Keratinocyte (primary cell): ENCODE data around the gene ZNF24.

ENCODE experiments used
- EZH2 ChIP-seq: IDR thresholded peaks from one replicate; pipeline ENCODE4 v1.6.1; 2012; ENCODE audit warnings: inconsistent platforms, mild to moderate bottlenecking, low read length, moderate library complexity
- TF ChIP-seq, protein P1 (sequence below), 3 experiments: IDR thresholded peaks in 1 of 3; conservative IDR thresholded peaks in 1 of 3; optimal IDR thresholded peaks in 1 of 3; 2 replicates in 2 of 3; 3 replicates in 1 of 3; pipeline versions ENCODE3 to v1.5.1; 2011; ENCODE audit warnings: low read length in 3 of 3, mild to moderate bottlenecking in 3 of 3, moderate library complexity in 2 of 3, control low read depth in 1 of 3, inconsistent platforms in 1 of 3; ENCODE audit not compliant: insufficient read depth in 2 of 3; ENCODE audit errors: extremely low read depth in 1 of 3

DNA sequence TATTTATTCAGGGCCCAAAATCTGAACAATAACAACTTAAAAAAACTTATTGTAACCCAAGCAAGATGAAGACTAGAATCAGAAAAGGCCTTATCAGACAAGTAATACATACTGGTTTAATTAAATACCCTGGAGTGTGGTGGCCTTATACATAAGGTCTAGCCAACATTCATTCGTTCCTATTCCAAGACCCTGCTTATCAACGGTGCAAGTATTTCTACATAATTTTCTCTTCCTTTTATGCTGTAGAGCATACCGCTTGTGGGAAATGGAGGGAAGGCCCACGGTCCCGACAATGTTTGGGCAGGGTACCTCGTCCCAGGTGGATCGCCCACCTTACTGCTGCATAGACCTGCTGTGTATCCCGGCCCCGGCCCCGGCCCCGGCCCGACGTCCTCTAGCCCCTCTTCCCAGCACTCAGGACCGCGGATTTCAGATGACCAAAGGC lies 708 bp downstream of the ZNF24 start:
- TF ChIP-seq, protein P1, sequence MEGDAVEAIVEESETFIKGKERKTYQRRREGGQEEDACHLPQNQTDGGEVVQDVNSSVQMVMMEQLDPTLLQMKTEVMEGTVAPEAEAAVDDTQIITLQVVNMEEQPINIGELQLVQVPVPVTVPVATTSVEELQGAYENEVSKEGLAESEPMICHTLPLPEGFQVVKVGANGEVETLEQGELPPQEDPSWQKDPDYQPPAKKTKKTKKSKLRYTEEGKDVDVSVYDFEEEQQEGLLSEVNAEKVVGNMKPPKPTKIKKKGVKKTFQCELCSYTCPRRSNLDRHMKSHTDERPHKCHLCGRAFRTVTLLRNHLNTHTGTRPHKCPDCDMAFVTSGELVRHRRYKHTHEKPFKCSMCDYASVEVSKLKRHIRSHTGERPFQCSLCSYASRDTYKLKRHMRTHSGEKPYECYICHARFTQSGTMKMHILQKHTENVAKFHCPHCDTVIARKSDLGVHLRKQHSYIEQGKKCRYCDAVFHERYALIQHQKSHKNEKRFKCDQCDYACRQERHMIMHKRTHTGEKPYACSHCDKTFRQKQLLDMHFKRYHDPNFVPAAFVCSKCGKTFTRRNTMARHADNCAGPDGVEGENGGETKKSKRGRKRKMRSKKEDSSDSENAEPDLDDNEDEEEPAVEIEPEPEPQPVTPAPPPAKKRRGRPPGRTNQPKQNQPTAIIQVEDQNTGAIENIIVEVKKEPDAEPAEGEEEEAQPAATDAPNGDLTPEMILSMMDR (optimal IDR thresholded peaks at IDR 0.05 in 1 of 3, IDR thresholded peaks at IDR 0.05 in 1 of 3, conservative IDR thresholded peaks at IDR 0.05 in 1 of 3; ENCODE audit: extremely low read depth in 1 of 3, insufficient read depth in 2 of 3, low read length in 3 of 3), result no peak
- TF ChIP-seq EZH2, result no peak
